Lower lobe of right lung (tissue), 2 donors: ENCODE data around the gene YTHDF2. TPM values are rescaled to one million over a fixed set of nuclear protein-coding genes. Genes with fewer than 3 reads are reported as not detected.

Source experiments
- ATAC-seq, 2 donors: fragments of 200-7000 bp; cut with Tn5 transposase; one replicate each; pipeline ENCODE4 v1.9.1; 2020 to 2022; ENCODE audit warnings: mild to moderate bottlenecking in 2 of 2, moderate library complexity in 2 of 2
- DNase-seq: peaks from one replicate; pipeline ENCODE4 v3.0.0-alpha.2; 2020
- H3K27ac ChIP-seq: fragments of 200-600 bp; one replicate; pipeline ENCODE4 v1.8.0; 2022
- H3K27me3 ChIP-seq: fragments of 200-600 bp; one replicate; pipeline ENCODE4 v1.8.0; 2022; ENCODE audit warnings: low read depth
- H3K36me3 ChIP-seq: fragments of 200-600 bp; one replicate; pipeline ENCODE4 v1.8.0; 2022; ENCODE audit warnings: mild to moderate bottlenecking
- H3K4me1 ChIP-seq: fragments of 200-600 bp; one replicate; pipeline ENCODE4 v1.8.0; 2022
- H3K4me3 ChIP-seq: fragments of 200-600 bp; one replicate; pipeline ENCODE4 v1.8.0; 2022; ENCODE audit warnings: mild to moderate bottlenecking
- H3K9me3 ChIP-seq: fragments of 200-600 bp; one replicate; pipeline ENCODE4 v1.8.0; 2022
- CTCF ChIP-seq: fragments of 200-600 bp; IDR thresholded peaks from one replicate; pipeline ENCODE4 v1.8.0; 2022; ENCODE audit warnings: antibody characterized with exemption, mild to moderate bottlenecking
- intact Hi-C: fragments of 100-400 bp; cut with DNase I; formaldehyde crosslinking; loops from one replicate; pipeline ENCODE4 v1.11.0; 2022
- total RNA-seq: library from RNA; stranded (reverse); fragmentation: NEBNext Ultra II Directional; extraction: Animal tissue kit (Norgen Biotek cat#: 25700); gene quantifications from one replicate; pipeline ENCODE4 v1.2.1, GENCODE V29; 2021
- donor health status: DM: no; HTN: yes; CAD: no; lungs with severe emphysema.

YTHDF2 gene
- total RNA-seq, 1 donor from 2014 or later, result 70.9 TPM

GRCh38 chr1:28811766-28812668 lies 75.3 kb downstream of the YTHDF2 start, which contains the start of gene OPRD1:
Gene OPRD1, plus strand, starts transcription at chr1:28812170. Its CDS starts 214 bp downstream, at chr1:28812384.
- H3K36me3 ChIP-seq, result no peaks in the 10 kb centered on the region
- H3K9me3 ChIP-seq, result no peaks in the 10 kb centered on the region
- no peak within 1 kb of the TSS for H3K4me3 ChIP-seq
- no peak for ATAC-seq
- H3K4me1 ChIP-seq, result no peaks in the 10 kb centered on the region
- intact Hi-C loops, result no loop called here
- H3K27ac ChIP-seq, result no peak within 1 kb of the TSS
- H3K27me3 ChIP-seq, result peaks cover 67% of the 10 kb centered on the region
- no peak for TF ChIP-seq CTCF
- DNase-seq, result no peak

- DNase-seq (no peak), ATAC-seq (no peak)
- Histone ChIP-seq H3K27ac (no peak overlapping the region), H3K4me1 (no peaks in the 10 kb centered on the region), H3K36me3 (no peaks in the 10 kb centered on the region), H3K4me3 (no peak overlapping the region), H3K27me3 (peaks cover 72% of the 10 kb centered on the region), H3K9me3 (no peaks in the 10 kb centered on the region)
- TF ChIP-seq CTCF, result no peak
- intact Hi-C loops, result no loop called here
Measured at GRCh38 chr1:28812669-28813468, 76.1 kb downstream of the YTHDF2 start.

GRCh38 chr1:28813931-28814465 lies 77.3 kb downstream of the YTHDF2 start:
- Histone ChIP-seq H3K36me3 (no peaks in the 10 kb centered on the region), H3K27me3 (peaks cover 76% of the 10 kb centered on the region)

GRCh38 chr1:28815533-28816185 lies 78.9 kb downstream of the YTHDF2 start:
- no peak for ATAC-seq
- Histone ChIP-seq H3K4me1 (no peaks in the 10 kb centered on the region), H3K36me3 (no peaks in the 10 kb centered on the region), H3K27ac (no peak overlapping the region), H3K4me3 (no peak overlapping the region), H3K27me3 (peaks cover 65% of the 10 kb centered on the region), H3K9me3 (no peaks in the 10 kb centered on the region)
- DNase-seq, result no peak
- intact Hi-C loops, result no loop called here
- TF ChIP-seq CTCF, result no peak

More at GRCh38 chr1:28813931-28814465, 77.3 kb downstream of the YTHDF2 start:
- ATAC-seq, result no peak
- Histone ChIP-seq H3K4me1 (no peaks in the 10 kb centered on the region), H3K9me3 (no peaks in the 10 kb centered on the region), H3K27ac (no peak overlapping the region), H3K4me3 (no peak overlapping the region)
- intact Hi-C loops, result no loop called here
- no peak for DNase-seq
- TF ChIP-seq CTCF, result no peak

GRCh38 chr1:28817133-28817532 lies 80.4 kb downstream of the YTHDF2 start:
- intact Hi-C loops, result no loop called here
- no peak for ATAC-seq

More at GRCh38 chr1:28817133-28817532, 80.4 kb downstream of the YTHDF2 start:
- no peak for DNase-seq
- no peaks in the 10 kb centered on the region for H3K4me1 ChIP-seq
- no peak overlapping the region for H3K27ac ChIP-seq
- no peaks in the 10 kb centered on the region for H3K9me3 ChIP-seq
- no peaks in the 10 kb centered on the region for H3K36me3 ChIP-seq
- H3K27me3 ChIP-seq, result peaks cover 52% of the 10 kb centered on the region
- no peak for TF ChIP-seq CTCF
- H3K4me3 ChIP-seq, result no peak overlapping the region
